Ascending aorta (tissue), 2 donors: Measurements from ENCODE around the gene TYRP1. TPM values are rescaled to one million over a fixed set of nuclear protein-coding genes. Genes with fewer than 3 reads are reported as not detected.

Experiments
- DNase-seq, 2 donors: peaks; one replicate each; pipeline ENCODE4 v3.0.0-alpha.2; 2019; ENCODE audit warnings: low spot score in 2 of 2
- H3K27ac ChIP-seq, 2 donors: fragments of 200-600 bp; sonication (generic); one replicate each; pipeline ENCODE4 v1.5.1; 2016 to 2017; ENCODE audit warnings: mild to moderate bottlenecking in 1 of 2
- H3K27me3 ChIP-seq: fragments of 200-600 bp; sonication (generic); one replicate; pipeline ENCODE4 v1.5.1; 2017
- H3K36me3 ChIP-seq, 2 donors: fragments of 200-600 bp; sonication (generic); one replicate each; pipeline ENCODE4 v1.5.1; 2016
- H3K4me1 ChIP-seq, 2 donors: fragments of 200-600 bp; sonication (generic); one replicate each; pipeline ENCODE4 v1.5.1; 2016 to 2017; ENCODE audit warnings: mild to moderate bottlenecking in 1 of 2
- H3K4me3 ChIP-seq, 2 donors: fragments of 200-600 bp; sonication (generic); one replicate each; pipeline ENCODE4 v1.5.1; 2016 to 2017; ENCODE audit warnings: mild to moderate bottlenecking in 1 of 2
- H3K9me3 ChIP-seq, 2 donors: fragments of 200-600 bp; sonication (generic); one replicate each; pipeline ENCODE4 v1.5.1; 2016
- CTCF ChIP-seq, 3 experiments: fragments of 200-600 bp in 2 of 3; fragments of 450-650 bp in 1 of 3; sonication (generic) in 2 of 3; IDR thresholded peaks; one replicate each; pipeline ENCODE4 v1.5.1; 2016 to 2019; ENCODE audit warnings: antibody characterized with exemption in 3 of 3, mild to moderate bottlenecking in 1 of 3, moderate library complexity in 1 of 3
- intact Hi-C: fragments of 100-400 bp; cut with DNase I; formaldehyde crosslinking; loops from one replicate; pipeline ENCODE4 v1.15.1; 2023
- total RNA-seq: library from RNA; depleted of rRNA; stranded (reverse); fragments of >200 nt; gene quantifications from one replicate; pipeline ENCODE4 v1.1.0, GENCODE V29; 2016

The TYRP1 gene
- not detected for total RNA-seq

- intact Hi-C loops: no loop called here
- Histone ChIP-seq H3K4me1 (peaks cover 0 to 17% of the 10 kb centered on the region in 2 donors), H3K36me3 (no peaks in the 10 kb centered on the region)
These were observed at the start of gene TYRP1 for GRCh38 chr9:12693141-12693540. TYRP1 (plus strand) TSS chr9:12693385; CDS start chr9:12693997, 612 bp downstream.

GRCh38 chr9:12643686-12644085 is 49.5 kb upstream of the TYRP1 start:
- Histone ChIP-seq H3K4me1 (no peaks in the 10 kb centered on the region), H3K36me3 (no peaks in the 10 kb centered on the region), H3K9me3 (no peaks in the 10 kb centered on the region), H3K4me3 (no peak overlapping the region), H3K27ac (no peak overlapping the region), H3K27me3 (no peaks in the 10 kb centered on the region)
- TF ChIP-seq CTCF (IDR thresholded peaks at IDR 0.05): no peak
- no peak for DNase-seq
- intact Hi-C loops: no loop called here

More at GRCh38 chr9:12693141-12693540, at the start of gene TYRP1:
- H3K9me3 ChIP-seq: no peaks in the 10 kb centered on the region
- no peak within 1 kb of the TSS for H3K4me3 ChIP-seq
- H3K27ac ChIP-seq: no peak within 1 kb of the TSS
- no peak for DNase-seq
- no peak for TF ChIP-seq CTCF (IDR thresholded peaks at IDR 0.05)
- H3K27me3 ChIP-seq: no peaks in the 10 kb centered on the region

- intact Hi-C loops: no loop called here
These were observed 44.3 kb upstream of the TYRP1 start for GRCh38 chr9:12648925-12649324.

GRCh38 chr9:12651125-12651524 is 42.1 kb upstream of the TYRP1 start:
- Histone ChIP-seq H3K4me1 (no peaks in the 10 kb centered on the region), H3K27ac (no peak overlapping the region), H3K36me3 (no peaks in the 10 kb centered on the region), H3K27me3 (no peaks in the 10 kb centered on the region), H3K4me3 (no peak overlapping the region), H3K9me3 (no peaks in the 10 kb centered on the region)
- DNase-seq: no peak
- TF ChIP-seq CTCF (IDR thresholded peaks at IDR 0.05): no peak
- intact Hi-C loops: no loop called here

More at GRCh38 chr9:12648925-12649324, 44.3 kb upstream of the TYRP1 start:
- Histone ChIP-seq H3K4me3 (no peak overlapping the region), H3K4me1 (no peaks in the 10 kb centered on the region), H3K36me3 (no peaks in the 10 kb centered on the region), H3K27me3 (no peaks in the 10 kb centered on the region), H3K27ac (no peak overlapping the region), H3K9me3 (no peaks in the 10 kb centered on the region)
- no peak for DNase-seq
- no peak for TF ChIP-seq CTCF (IDR thresholded peaks at IDR 0.05)

GRCh38 chr9:12652973-12653372 is 40.2 kb upstream of the TYRP1 start:
- no peak for DNase-seq
- intact Hi-C loops: no loop called here
- no peak overlapping the region for H3K27ac ChIP-seq
- H3K27me3 ChIP-seq: no peaks in the 10 kb centered on the region
- TF ChIP-seq CTCF (IDR thresholded peaks at IDR 0.05): no peak
- H3K4me3 ChIP-seq: no peak overlapping the region
- H3K36me3 ChIP-seq: no peaks in the 10 kb centered on the region
- no peaks in the 10 kb centered on the region for H3K4me1 ChIP-seq
- no peaks in the 10 kb centered on the region for H3K9me3 ChIP-seq

- Histone ChIP-seq H3K9me3 (no peaks in the 10 kb centered on the region), H3K27me3 (no peaks in the 10 kb centered on the region), H3K27ac (no peak overlapping the region), H3K4me3 (no peak overlapping the region), H3K4me1 (no peaks in the 10 kb centered on the region), H3K36me3 (no peaks in the 10 kb centered on the region)
- no peak for DNase-seq
- intact Hi-C loops: no loop called here
- no peak for TF ChIP-seq CTCF (IDR thresholded peaks at IDR 0.05)
These were observed 36.4 kb upstream of the TYRP1 start for GRCh38 chr9:12656803-12657202.
